NCI-H82 treated with DMSO at 0.1 percent for 48 hours (cell line): ENCODE measurements around the gene DLL3.
"Not testable (repeated sequence)": the region's sequence is repeated elsewhere in the genome, so short reads cannot be mapped to it uniquely, and the experiment has no call there.

Experiments used
- DNase-seq: peaks from one replicate; lab custom pipeline; 2025; ENCODE audit not compliant: unreplicated experiment; lab: John Stamatoyannopoulos, UW

The DLL3 gene

GRCh38 chr19:39498798-39499642 lies at the start of gene DLL3:
Gene DLL3, plus strand, starts transcription at chr19:39498947. Its CDS starts 28 bp downstream, at chr19:39498975.
- peak; percentile 68 for DNase-seq

GRCh38 chr19:39449116-39449797 lies 49.5 kb upstream of the DLL3 start:
- no peak for DNase-seq

- not testable (repeated sequence) for DNase-seq
These were observed 47.5 kb upstream of the DLL3 start for GRCh38 chr19:39451257-39451656.

- DNase-seq, result no peak
These were observed 35.3 kb upstream of the DLL3 start for GRCh38 chr19:39463403-39463802.

GRCh38 chr19:39465956-39466747 lies 32.6 kb upstream of the DLL3 start:
- DNase-seq, result no peak

GRCh38 chr19:39467941-39468340 lies 30.8 kb upstream of the DLL3 start:
- DNase-seq, result no peak

GRCh38 chr19:39469036-39469435 lies 29.7 kb upstream of the DLL3 start:
- DNase-seq, result no peak

- DNase-seq, result no peak
These were observed 29.2 kb upstream of the DLL3 start for GRCh38 chr19:39469567-39469966.

- no peak for DNase-seq
These were observed 27.9 kb upstream of the DLL3 start for GRCh38 chr19:39470724-39471339.

- no peak for DNase-seq
These were observed 26.8 kb upstream of the DLL3 start for GRCh38 chr19:39471756-39472536.

- no peak for DNase-seq
These were observed 25.9 kb upstream of the DLL3 start for GRCh38 chr19:39472746-39473442.

GRCh38 chr19:39473443-39473960 lies 25.2 kb upstream of the DLL3 start:
- no peak for DNase-seq

GRCh38 chr19:39474139-39474620 lies 24.6 kb upstream of the DLL3 start:
- peak; percentile 14 for DNase-seq

- DNase-seq, result no peak
These were observed 23.0 kb upstream of the DLL3 start for GRCh38 chr19:39475748-39476147.

- peak; percentile 69 for DNase-seq
These were observed 19.4 kb upstream of the DLL3 start for GRCh38 chr19:39479319-39479801.

- peak; percentile 24 for DNase-seq
These were observed 18.8 kb upstream of the DLL3 start for GRCh38 chr19:39479916-39480315.

- peak; percentile 98 for DNase-seq
These were observed 18.2 kb upstream of the DLL3 start, which contains the start of gene TIMM50 for GRCh38 chr19:39480337-39481228. Gene TIMM50, plus strand, starts transcription at chr19:39480838. Its CDS starts 16 bp downstream, at chr19:39480854.

GRCh38 chr19:39481229-39481545 lies 17.6 kb upstream of the DLL3 start:
- no peak for DNase-seq
